ENCODE data around the gene FNDC1.

- TF ChIP-seq, protein P1, sequence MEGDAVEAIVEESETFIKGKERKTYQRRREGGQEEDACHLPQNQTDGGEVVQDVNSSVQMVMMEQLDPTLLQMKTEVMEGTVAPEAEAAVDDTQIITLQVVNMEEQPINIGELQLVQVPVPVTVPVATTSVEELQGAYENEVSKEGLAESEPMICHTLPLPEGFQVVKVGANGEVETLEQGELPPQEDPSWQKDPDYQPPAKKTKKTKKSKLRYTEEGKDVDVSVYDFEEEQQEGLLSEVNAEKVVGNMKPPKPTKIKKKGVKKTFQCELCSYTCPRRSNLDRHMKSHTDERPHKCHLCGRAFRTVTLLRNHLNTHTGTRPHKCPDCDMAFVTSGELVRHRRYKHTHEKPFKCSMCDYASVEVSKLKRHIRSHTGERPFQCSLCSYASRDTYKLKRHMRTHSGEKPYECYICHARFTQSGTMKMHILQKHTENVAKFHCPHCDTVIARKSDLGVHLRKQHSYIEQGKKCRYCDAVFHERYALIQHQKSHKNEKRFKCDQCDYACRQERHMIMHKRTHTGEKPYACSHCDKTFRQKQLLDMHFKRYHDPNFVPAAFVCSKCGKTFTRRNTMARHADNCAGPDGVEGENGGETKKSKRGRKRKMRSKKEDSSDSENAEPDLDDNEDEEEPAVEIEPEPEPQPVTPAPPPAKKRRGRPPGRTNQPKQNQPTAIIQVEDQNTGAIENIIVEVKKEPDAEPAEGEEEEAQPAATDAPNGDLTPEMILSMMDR (IDR thresholded peaks at IDR 0.05; ENCODE audit: low read length), result no peak
- no peak for TF ChIP-seq EZH2 (IDR thresholded peaks at IDR 0.05; ENCODE audit: borderline replicate concordance, low read length)
Observed at GRCh38 chr6:159121486-159121885, 47.7 kb upstream of the FNDC1 start.
